ENCODE data around the gene FADS3. TPM values are rescaled to one million over a fixed set of nuclear protein-coding genes. Genes with fewer than 3 reads are reported as not detected.
A peak's percentile ranks its signal among the peaks of the same experiment; 100 is the strongest.

FADS3 gene
- total and polyA plus RNA-seq, 2 donors (not counting 3 experiments of a cell fraction or from before 2014, with no cell fraction given) = 216 to 346 TPM

- H2AFZ ChIP-seq (ENCODE audit: low read depth, low read length) = no peak overlapping the region
- POLR2A ChIA-PET = no interaction called here
- H3K4me1 ChIP-seq (ENCODE audit: control insufficient read depth, extremely low read depth, insufficient read depth, low read length) = no peaks in the 10 kb centered on the region
- no peaks in the 10 kb centered on the region for H3K36me3 ChIP-seq (ENCODE audit: control insufficient read depth in 2 of 2, extremely low read depth in 1 of 2, insufficient read depth in 2 of 2, low read length in 2 of 2)
- no TSS peak for BruUV-seq (replicated peaks)
- H3K4me2 ChIP-seq (ENCODE audit: insufficient read depth, low read length) = no peak overlapping the region
- H3K4me3 ChIP-seq (replicated peaks in 1 of 3; ENCODE audit: insufficient read depth in 1 of 3, low read depth in 1 of 3, low read length in 3 of 3) = no peak overlapping the region
- DNase-seq (ENCODE audit: low read depth, low spot score) (peak; percentile 53), FAIRE-seq (peak; percentile 87)
- no peaks in the 10 kb centered on the region for H3K79me2 ChIP-seq (ENCODE audit: control insufficient read depth, insufficient read depth, low read length)
- CTCF ChIA-PET = interaction anchor here (0.7 to 16.0 kb wide), 28 partner anchors 10 to 311 kb away, joined by 3 to 416 read pairs (median 5); partner anchors contain the start of gene SCGB2A1
- H3K27ac ChIP-seq (ENCODE audit: insufficient read depth, low read depth, low read length) = no peak overlapping the region
- dilution Hi-C loops (cut with MboI; ENCODE audit: extremely low pct_ligation_motif_present, low sequenced_read_pairs) (no loop called here), intact Hi-C loops (cut with micrococcal nuclease) (loop anchor here (1.0 kb wide), 1 partner anchor 26 kb away; no protein-coding TSS in a partner anchor)
- no peaks in the 10 kb centered on the region for H4K20me1 ChIP-seq (replicated peaks; ENCODE audit: control insufficient read depth, extremely low read depth, insufficient read depth, low read length)
- no peak for TF ChIP-seq MYC (IDR thresholded peaks at IDR 0.05; ENCODE audit: low read depth, low read length)
- peak; percentile 78 to 95 for TF ChIP-seq CTCF (IDR thresholded peaks at IDR 0.05; ENCODE audit: extremely low read depth in 1 of 2, insufficient read depth in 1 of 2, low read depth in 1 of 2, low read length in 2 of 2)
- H3K9me3 ChIP-seq (replicated peaks; ENCODE audit: control insufficient read depth, insufficient read depth, low read length) = no peaks in the 10 kb centered on the region
- H3K9ac ChIP-seq (replicated peaks; ENCODE audit: extremely low read depth, insufficient read depth, low read length) = no peak overlapping the region
- no peaks in the 10 kb centered on the region for H3K27me3 ChIP-seq (ENCODE audit: control insufficient read depth in 2 of 2, insufficient read depth in 2 of 2, low read length in 2 of 2)
- no peaks in the 10 kb centered on the region for H3K9me1 ChIP-seq (replicated peaks; ENCODE audit: control insufficient read depth, extremely low read depth, insufficient read depth, low read length)
These were observed 6.3 kb upstream of the FADS3 start for GRCh38 chr11:61897387-61898246.
